GM23338 (cell line): Measurements from ENCODE around the gene RIMKLB.

Source experiments
- CTCF ChIP-seq, 2 experiments: fragments of 200-600 bp in 1 of 2; sonication (generic) in 1 of 2; conservative IDR thresholded peaks; 2 replicates each; pipeline versions ENCODE4 v1.5.1 to v1.6.1; 2016 to 2017; ENCODE audit warnings: antibody characterized with exemption in 2 of 2, low read depth in 2 of 2, mild to moderate bottlenecking in 2 of 2, moderate library complexity in 1 of 2
- EZH2phosphoT487 ChIP-seq: fragments of 200-600 bp; sonication (generic); IDR thresholded peaks from one replicate; pipeline ENCODE4 v1.8.1; 2018; ENCODE audit warnings: antibody characterized with exemption; ENCODE audit not compliant: unreplicated experiment
- JUNB ChIP-seq: IDR thresholded peaks from one replicate; pipeline ENCODE4 v1.6.1; 2016; ENCODE audit warnings: antibody characterized with exemption; ENCODE audit not compliant: unreplicated experiment

- TF ChIP-seq JUNB (no peak), CTCF (conservative IDR thresholded peaks at IDR 0.05; ENCODE audit: low read depth in 2 of 2) (no peak), EZH2phosphoT487 (no peak)
These were observed 49.1 kb upstream of the RIMKLB start for GRCh38 chr12:8648576-8649205.
